Activated CD8-positive, alpha-beta T cell treated with anti-CD3 and anti-CD28 coated beads for 36 hours (primary cell): Measurements from ENCODE around the gene EVC2. TPM values are rescaled to one million over a fixed set of nuclear protein-coding genes. Genes with fewer than 3 reads are reported as not detected.

Experiments used
- ATAC-seq: fragments of 200-7000 bp; cut with Tn5 transposase; one replicate; pipeline ENCODE4 v1.10.0; 2021; ENCODE audit warnings: mild to moderate bottlenecking, moderate library complexity
- CTCF ChIA-PET: fragments of 350-600 bp; sonication (Branson Sonifier 250); formaldehyde crosslinking; loops from one replicate; lab custom pipeline; 2021; ENCODE audit warnings: antibody characterized with exemption; lab: Charles Lee
- POLR2A ChIA-PET: fragments of 350-600 bp; sonication (Branson Sonifier 250); formaldehyde crosslinking; loops from one replicate; lab custom pipeline; 2021; ENCODE audit warnings: antibody characterized with exemption; lab: Charles Lee
- DNase-seq: peaks from one replicate; pipeline ENCODE4 v3.0.0-alpha.2; 2020
- H3K27ac Mint-ChIP-seq: one replicate; pipeline ENCODE4 v1.8.0; 2021; ENCODE audit warnings: mild to moderate bottlenecking, mixed read lengths
- H3K27me3 Mint-ChIP-seq: one replicate; pipeline ENCODE4 v1.8.0; 2021; ENCODE audit warnings: mixed read lengths
- H3K36me3 Mint-ChIP-seq: one replicate; pipeline ENCODE4 v1.8.0; 2021; ENCODE audit warnings: low read depth, mixed read lengths
- H3K4me1 Mint-ChIP-seq: one replicate; pipeline ENCODE4 v1.8.0; 2021; ENCODE audit warnings: low read depth, mixed read lengths
- H3K4me3 Mint-ChIP-seq: one replicate; pipeline ENCODE4 v1.8.0; 2021; ENCODE audit warnings: mild to moderate bottlenecking, moderate library complexity, mixed read lengths
- H3K9me3 Mint-ChIP-seq: one replicate; pipeline ENCODE4 v1.8.0; 2021; ENCODE audit warnings: mixed read lengths
- intact Hi-C: fragments of 100-400 bp; cut with micrococcal nuclease; formaldehyde crosslinking; loops from one replicate; pipeline ENCODE4 v1.10.0; 2022
- total RNA-seq, 2 experiments: library from RNA; stranded (reverse); gene quantifications; one replicate each; pipeline ENCODE4 v1.2.3, GENCODE V29; 2021
- TF ChIP-seq, protein P1 (sequence below): fragments of 200-600 bp; IDR thresholded peaks from one replicate; pipeline ENCODE4 v1.8.0; 2022; ENCODE audit warnings: antibody characterized with exemption, mild to moderate bottlenecking

EVC2 gene
- total RNA-seq, 2 experiments from 2014 or later = 0.83 to 1.3 TPM

DNA sequence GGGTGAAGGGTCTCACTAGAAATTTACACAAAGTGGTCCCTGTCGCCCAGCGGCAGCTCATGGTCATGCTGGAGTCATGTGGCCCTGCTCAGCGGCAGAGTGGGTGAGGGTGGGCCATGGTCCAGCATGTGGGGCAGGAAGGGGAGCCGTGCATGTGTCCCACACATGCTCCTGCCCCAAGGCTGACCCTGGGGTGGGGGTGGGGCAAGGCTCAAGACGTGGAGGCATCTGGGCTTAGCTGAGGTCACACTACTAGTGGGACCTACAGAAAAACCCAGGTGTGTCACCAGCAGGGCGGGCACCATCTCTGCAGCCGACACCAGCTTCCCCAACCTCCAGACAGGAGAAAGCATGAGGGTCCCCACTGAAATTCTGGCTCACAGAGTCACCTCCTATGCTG, 45.0 kb upstream of the EVC2 start:
- DNase-seq (no peak), ATAC-seq (no peak)
- intact Hi-C loops = no loop called here
- no peak overlapping the region for H3K27ac Mint-ChIP-seq
- ChIA-PET CTCF (no interaction called here), POLR2A (no interaction called here)
- H3K27me3 Mint-ChIP-seq = no peaks in the 10 kb centered on the region
- H3K4me3 Mint-ChIP-seq = no peak overlapping the region
- H3K9me3 Mint-ChIP-seq = no peaks in the 10 kb centered on the region
- no peaks in the 10 kb centered on the region for H3K36me3 Mint-ChIP-seq
- H3K4me1 Mint-ChIP-seq = no peaks in the 10 kb centered on the region
- TF ChIP-seq, protein P1, sequence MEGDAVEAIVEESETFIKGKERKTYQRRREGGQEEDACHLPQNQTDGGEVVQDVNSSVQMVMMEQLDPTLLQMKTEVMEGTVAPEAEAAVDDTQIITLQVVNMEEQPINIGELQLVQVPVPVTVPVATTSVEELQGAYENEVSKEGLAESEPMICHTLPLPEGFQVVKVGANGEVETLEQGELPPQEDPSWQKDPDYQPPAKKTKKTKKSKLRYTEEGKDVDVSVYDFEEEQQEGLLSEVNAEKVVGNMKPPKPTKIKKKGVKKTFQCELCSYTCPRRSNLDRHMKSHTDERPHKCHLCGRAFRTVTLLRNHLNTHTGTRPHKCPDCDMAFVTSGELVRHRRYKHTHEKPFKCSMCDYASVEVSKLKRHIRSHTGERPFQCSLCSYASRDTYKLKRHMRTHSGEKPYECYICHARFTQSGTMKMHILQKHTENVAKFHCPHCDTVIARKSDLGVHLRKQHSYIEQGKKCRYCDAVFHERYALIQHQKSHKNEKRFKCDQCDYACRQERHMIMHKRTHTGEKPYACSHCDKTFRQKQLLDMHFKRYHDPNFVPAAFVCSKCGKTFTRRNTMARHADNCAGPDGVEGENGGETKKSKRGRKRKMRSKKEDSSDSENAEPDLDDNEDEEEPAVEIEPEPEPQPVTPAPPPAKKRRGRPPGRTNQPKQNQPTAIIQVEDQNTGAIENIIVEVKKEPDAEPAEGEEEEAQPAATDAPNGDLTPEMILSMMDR = no peak

GRCh38 chr4:5752376-5753184, 44.2 kb upstream of the EVC2 start:
- DNase-seq (no peak), ATAC-seq (no peak)
- Mint-ChIP-seq H3K9me3 (no peaks in the 10 kb centered on the region), H3K4me1 (no peaks in the 10 kb centered on the region), H3K27me3 (no peaks in the 10 kb centered on the region), H3K27ac (no peak overlapping the region), H3K36me3 (no peaks in the 10 kb centered on the region), H3K4me3 (no peak overlapping the region)
- CTCF ChIA-PET = no interaction called here
- TF ChIP-seq, protein P1 = no peak
- POLR2A ChIA-PET = no interaction called here
- intact Hi-C loops = no loop called here

DNA sequence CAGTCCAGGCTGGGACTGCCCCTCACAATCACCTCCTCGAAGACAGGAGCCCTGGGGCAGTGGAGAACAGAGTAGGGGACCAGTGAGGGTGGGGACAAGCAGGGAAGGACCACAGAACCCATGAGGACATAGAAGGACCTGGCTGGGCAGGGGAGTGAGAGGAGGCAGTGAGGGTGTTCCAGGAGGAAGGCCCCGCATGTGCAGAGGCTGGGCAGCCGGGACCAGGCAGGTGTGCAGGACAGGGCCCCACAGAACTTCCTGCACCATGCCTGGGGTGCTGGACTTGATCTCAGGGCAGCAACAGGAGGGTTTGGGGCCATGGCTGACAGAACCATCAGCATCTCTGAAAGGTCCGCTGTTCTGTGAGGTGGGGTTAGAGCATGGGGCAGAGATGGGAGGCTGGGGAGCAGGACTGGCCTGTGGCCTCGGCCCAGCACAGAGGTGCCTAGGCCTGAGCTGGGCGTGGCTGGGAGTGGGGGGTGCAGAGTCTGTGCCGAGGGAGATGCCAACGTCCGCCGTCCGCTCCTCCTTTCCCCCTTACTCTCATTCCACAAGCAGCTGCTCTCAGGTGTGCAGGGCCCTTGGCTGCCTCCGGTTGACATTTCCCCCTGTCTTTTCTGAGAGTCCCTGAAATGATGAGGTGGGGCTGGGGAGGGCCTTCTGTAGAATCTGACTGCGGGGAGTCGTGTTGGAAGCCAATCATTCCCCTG, 43.5 kb upstream of the EVC2 start:
- POLR2A ChIA-PET = no interaction called here
- TF ChIP-seq, protein P1 = no peak
- Mint-ChIP-seq H3K9me3 (no peaks in the 10 kb centered on the region), H3K36me3 (no peaks in the 10 kb centered on the region), H3K4me3 (no peak overlapping the region), H3K4me1 (no peaks in the 10 kb centered on the region), H3K27ac (no peak overlapping the region), H3K27me3 (no peaks in the 10 kb centered on the region)
- intact Hi-C loops = no loop called here
- no peak for ATAC-seq
- CTCF ChIA-PET = no interaction called here
- no peak for DNase-seq

GRCh38 chr4:5750946-5751665, 42.7 kb upstream of the EVC2 start:
- DNase-seq = no peak
- intact Hi-C loops = no loop called here
- H3K27me3 Mint-ChIP-seq = no peaks in the 10 kb centered on the region
- H3K36me3 Mint-ChIP-seq = no peaks in the 10 kb centered on the region
- ATAC-seq = no peak
- ChIA-PET CTCF (no interaction called here), POLR2A (no interaction called here)
- H3K4me3 Mint-ChIP-seq = no peak overlapping the region
- H3K27ac Mint-ChIP-seq = no peak overlapping the region
- no peaks in the 10 kb centered on the region for H3K4me1 Mint-ChIP-seq
- no peaks in the 10 kb centered on the region for H3K9me3 Mint-ChIP-seq
- TF ChIP-seq, protein P1 = no peak
